ENCODE data around the gene RAB13. TPM values are rescaled to one million over a fixed set of nuclear protein-coding genes. Genes with fewer than 3 reads are reported as not detected.
"Not testable (repeated sequence)": the region's sequence is repeated elsewhere in the genome, so short reads cannot be mapped to it uniquely, and the experiment has no call there.

Gene RAB13
- total RNA-seq, 1 experiment from 2014 or later = 42.3 TPM

DNA sequence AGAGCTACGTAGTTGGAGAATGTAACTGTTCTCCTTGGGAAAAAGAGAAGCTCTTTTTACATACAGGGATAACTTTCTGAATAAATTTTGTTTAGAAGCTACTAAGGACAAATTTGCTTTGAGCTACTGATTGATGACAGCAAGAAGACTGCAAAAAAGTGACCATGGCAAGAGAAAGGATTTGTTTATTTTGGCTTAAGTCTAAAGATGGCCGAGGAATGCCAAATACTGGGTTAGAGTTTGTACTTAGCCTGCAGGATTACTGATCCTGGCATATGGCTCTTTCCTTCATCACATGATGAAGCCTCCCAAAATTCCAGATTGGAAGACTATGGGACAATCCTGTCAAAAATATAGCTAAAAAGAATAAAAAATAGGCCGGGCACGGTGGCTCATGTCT lies 33.1 kb upstream of the RAB13 start:
- no peaks in the 10 kb centered on the region for H4K20me1 ChIP-seq (ENCODE audit: low read length)
- 0 out of 2 replicates have a peak, but pooled peaks cover 3% of the 10 kb centered on the region for H3K4me1 ChIP-seq (ENCODE audit: insufficient read depth, low read length)
- H3K9me3 ChIP-seq (ENCODE audit: low read length) = no peaks in the 10 kb centered on the region
- no peaks in the 10 kb centered on the region for H3K9me2 ChIP-seq (replicated peaks; ENCODE audit: low read length)
- ChIA-PET POLR2A (ENCODE audit: unreplicated experiment) (no interaction called here), CTCF (no interaction called here)
- no TSS peak for BruUV-seq (replicated peaks)
- H2AFZ ChIP-seq (ENCODE audit: low read length) = no peak overlapping the region
- H3K4me3 ChIP-seq (ENCODE audit: low read length) = no peak overlapping the region
- H3K36me3 ChIP-seq (ENCODE audit: low read depth, low read length) = no peaks in the 10 kb centered on the region
- TF ChIP-seq EZH2phosphoT487 (IDR thresholded peaks at IDR 0.05; ENCODE audit: borderline replicate concordance, low read length) (no peak), EZH2 (IDR thresholded peaks at IDR 0.05; ENCODE audit: low read length, unreplicated experiment) (no peak)
- TF ChIP-seq, protein P1, sequence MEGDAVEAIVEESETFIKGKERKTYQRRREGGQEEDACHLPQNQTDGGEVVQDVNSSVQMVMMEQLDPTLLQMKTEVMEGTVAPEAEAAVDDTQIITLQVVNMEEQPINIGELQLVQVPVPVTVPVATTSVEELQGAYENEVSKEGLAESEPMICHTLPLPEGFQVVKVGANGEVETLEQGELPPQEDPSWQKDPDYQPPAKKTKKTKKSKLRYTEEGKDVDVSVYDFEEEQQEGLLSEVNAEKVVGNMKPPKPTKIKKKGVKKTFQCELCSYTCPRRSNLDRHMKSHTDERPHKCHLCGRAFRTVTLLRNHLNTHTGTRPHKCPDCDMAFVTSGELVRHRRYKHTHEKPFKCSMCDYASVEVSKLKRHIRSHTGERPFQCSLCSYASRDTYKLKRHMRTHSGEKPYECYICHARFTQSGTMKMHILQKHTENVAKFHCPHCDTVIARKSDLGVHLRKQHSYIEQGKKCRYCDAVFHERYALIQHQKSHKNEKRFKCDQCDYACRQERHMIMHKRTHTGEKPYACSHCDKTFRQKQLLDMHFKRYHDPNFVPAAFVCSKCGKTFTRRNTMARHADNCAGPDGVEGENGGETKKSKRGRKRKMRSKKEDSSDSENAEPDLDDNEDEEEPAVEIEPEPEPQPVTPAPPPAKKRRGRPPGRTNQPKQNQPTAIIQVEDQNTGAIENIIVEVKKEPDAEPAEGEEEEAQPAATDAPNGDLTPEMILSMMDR (conservative IDR thresholded peaks at IDR 0.05; ENCODE audit: low read depth, low read length) = no peak
- H3K79me2 ChIP-seq (ENCODE audit: low read length) = no peaks in the 10 kb centered on the region
- intact Hi-C loops (cut with micrococcal nuclease) = no loop called here
- DNase-seq (no peak), ATAC-seq (no peak)
- H3F3A ChIP-seq (ENCODE audit: low read length, unreplicated experiment) = no peaks in the 10 kb centered on the region
- H3K9ac ChIP-seq (ENCODE audit: low read length) = no peak overlapping the region
- H3K4me2 ChIP-seq (ENCODE audit: low read length) = no peak overlapping the region
- no peaks in the 10 kb centered on the region for H3K27me3 ChIP-seq (ENCODE audit: low read length)
- H3K27ac ChIP-seq (ENCODE audit: low read length) = no peak overlapping the region

DNA sequence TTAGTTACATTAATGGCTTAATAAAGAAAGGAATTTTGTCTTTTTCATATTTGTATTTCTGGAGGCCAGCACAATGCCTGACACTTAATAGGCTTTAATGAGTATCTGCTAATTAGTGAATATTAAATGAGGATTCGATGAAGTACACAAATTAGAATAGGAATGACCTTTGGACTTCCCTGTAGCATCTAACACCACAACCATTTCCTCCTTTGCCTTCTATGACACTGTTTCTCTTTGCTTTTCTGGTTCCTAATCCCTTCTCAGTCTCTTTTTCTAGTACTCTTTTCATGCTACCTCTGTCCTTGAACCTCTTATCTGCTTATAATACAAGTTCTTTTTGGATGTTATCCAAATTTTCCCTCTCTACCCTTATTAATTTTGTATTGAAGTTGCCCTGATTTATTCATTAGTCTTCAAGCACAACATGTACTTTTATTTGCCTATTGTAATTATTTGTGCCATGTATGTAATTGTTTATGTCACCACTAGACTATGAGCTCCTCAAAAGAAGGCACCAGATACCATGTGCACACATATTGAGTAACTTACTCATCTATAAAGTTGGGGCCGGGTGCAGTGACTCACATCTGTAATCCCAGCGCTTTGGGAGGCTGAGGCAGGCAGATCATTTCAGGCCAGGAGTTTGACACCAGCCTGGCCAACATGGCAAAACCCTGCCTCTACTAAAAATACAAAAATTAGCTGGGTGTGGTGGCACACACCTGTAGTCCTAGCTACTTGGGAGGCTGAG lies 28.2 kb upstream of the RAB13 start:
- Histone ChIP-seq H3K79me2 (ENCODE audit: low read length) (no peaks in the 10 kb centered on the region), H3K9ac (ENCODE audit: low read length) (no peak overlapping the region), H3K4me3 (ENCODE audit: low read length) (no peak overlapping the region), H3K27me3 (ENCODE audit: low read length) (no peaks in the 10 kb centered on the region), H3F3A (ENCODE audit: low read length, unreplicated experiment) (no peaks in the 10 kb centered on the region), H3K9me3 (ENCODE audit: low read length) (no peaks in the 10 kb centered on the region), H2AFZ (ENCODE audit: low read length) (no peak overlapping the region), H3K4me1 (ENCODE audit: insufficient read depth, low read length) (0 out of 2 replicates have a peak, but pooled peaks cover 6% of the 10 kb centered on the region), H3K4me2 (ENCODE audit: low read length) (no peak overlapping the region), H3K27ac (ENCODE audit: low read length) (no peak overlapping the region), H3K9me2 (replicated peaks; ENCODE audit: low read length) (no peaks in the 10 kb centered on the region), H4K20me1 (ENCODE audit: low read length) (no peaks in the 10 kb centered on the region), H3K36me3 (ENCODE audit: low read depth, low read length) (no peaks in the 10 kb centered on the region)
- ChIA-PET CTCF (interaction anchor here (0.6 kb wide), 1 partner anchor 821 kb away, joined by 4 read pairs; no protein-coding TSS in a partner anchor), POLR2A (ENCODE audit: unreplicated experiment) (no interaction called here)
- intact Hi-C loops (cut with micrococcal nuclease) = no loop called here
- peak; percentile 62 for DNase-seq
- BruUV-seq (replicated peaks) = no TSS peak
- TF ChIP-seq EZH2 (IDR thresholded peaks at IDR 0.05; ENCODE audit: low read length, unreplicated experiment) (no peak), EZH2phosphoT487 (IDR thresholded peaks at IDR 0.05; ENCODE audit: borderline replicate concordance, low read length) (no peak)
- TF ChIP-seq, protein P1 (conservative IDR thresholded peaks at IDR 0.05; ENCODE audit: low read depth, low read length) = no peak; the same call in 1 of the 2 replicates
- ATAC-seq = peak; percentile 69

DNA sequence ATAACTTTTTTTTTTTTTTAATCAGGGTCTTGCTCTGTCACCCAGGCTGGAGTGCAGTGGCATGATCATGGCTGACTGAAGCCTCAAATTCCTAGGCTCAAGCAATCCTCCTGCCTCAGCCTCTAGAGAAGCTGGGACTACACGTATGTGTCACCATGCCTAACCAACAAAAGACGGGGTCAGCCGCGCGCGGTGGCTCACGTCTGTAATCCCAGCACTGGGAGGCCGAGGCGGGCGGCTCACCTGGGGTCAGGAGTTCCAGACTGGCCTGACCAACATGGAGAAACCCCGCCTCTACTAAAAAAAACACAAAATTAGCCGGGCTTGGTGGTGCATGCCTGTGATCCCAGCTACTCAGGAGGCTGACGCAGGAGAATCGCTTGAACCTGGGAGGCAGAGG lies 26.4 kb upstream of the RAB13 start:
- H3K27ac ChIP-seq (ENCODE audit: low read length); BruUV-seq (replicated peaks); H3K4me3 ChIP-seq (ENCODE audit: low read length); DNase-seq; H3K27me3 ChIP-seq (ENCODE audit: low read length); H2AFZ ChIP-seq (ENCODE audit: low read length); H3K79me2 ChIP-seq (ENCODE audit: low read length); H3K9me2 ChIP-seq (replicated peaks; ENCODE audit: low read length); CTCF ChIA-PET; H3K4me1 ChIP-seq (ENCODE audit: insufficient read depth, low read length); H4K20me1 ChIP-seq (ENCODE audit: low read length); H3F3A ChIP-seq (ENCODE audit: low read length, unreplicated experiment); H3K4me2 ChIP-seq (ENCODE audit: low read length); POLR2A ChIA-PET (ENCODE audit: unreplicated experiment); H3K36me3 ChIP-seq (ENCODE audit: low read depth, low read length); intact Hi-C loops (cut with micrococcal nuclease); ATAC-seq; H3K9ac ChIP-seq (ENCODE audit: low read length); H3K9me3 ChIP-seq (ENCODE audit: low read length): not testable (repeated sequence)

Data from PC-3 (cell line).